WTC11 (cell line): ENCODE measurements around the gene TAF1D. TPM values are rescaled to one million over a fixed set of nuclear protein-coding genes. Genes with fewer than 3 reads are reported as not detected.

Experiments used
- ATAC-seq: fragments of 200-7000 bp; cut with Tn5 transposase; 2 replicates; pipeline ENCODE4 v1.10.0; 2021; ENCODE audit warnings: mild to moderate bottlenecking, moderate library complexity
- CTCF ChIA-PET: fragments of 300-600 bp; sonication (Branson Sonifier 250); formaldehyde crosslinking; loops from one replicate; lab custom pipeline; 2021; ENCODE audit warnings: antibody characterized with exemption; lab: Charles Lee
- POLR2A ChIA-PET: fragments of 350-600 bp; sonication (Branson Sonifier 250); formaldehyde crosslinking; loops from one replicate; lab custom pipeline; 2021; ENCODE audit warnings: antibody characterized with exemption; lab: Charles Lee
- DNase-seq: peaks from one replicate; pipeline ENCODE4 v3.0.0; 2021; ENCODE audit warnings: low spot score
- H3K27ac Mint-ChIP-seq: 2 replicates; pipeline ENCODE4 v1.8.0; 2021; ENCODE audit warnings: mixed read lengths
- H3K27me3 Mint-ChIP-seq: 2 replicates; pipeline ENCODE4 v1.8.0; 2021; ENCODE audit warnings: low read depth, mild to moderate bottlenecking, moderate library complexity, mixed read lengths
- H3K36me3 Mint-ChIP-seq: 2 replicates; pipeline ENCODE4 v1.8.0; 2021; ENCODE audit warnings: mixed read lengths
- H3K4me1 Mint-ChIP-seq: 2 replicates; pipeline ENCODE4 v1.8.0; 2022; ENCODE audit warnings: mixed read lengths
- H3K4me3 Mint-ChIP-seq: 2 replicates; pipeline ENCODE4 v1.8.0; 2021; ENCODE audit warnings: mild to moderate bottlenecking, moderate library complexity, mixed read lengths
- H3K9me3 Mint-ChIP-seq: 2 replicates; pipeline ENCODE4 v1.8.0; 2021; ENCODE audit warnings: mixed read lengths
- ATF2 ChIP-seq: sonication (generic); formaldehyde crosslinking; IDR thresholded peaks from 2 replicates; pipeline ENCODE4 v1.8.1; 2022; ENCODE audit warnings: low read depth, missing genetic modification reagents, borderline replicate concordance
- CREB1 ChIP-seq: sonication (generic); formaldehyde crosslinking; IDR thresholded peaks from 2 replicates; pipeline ENCODE4 v1.8.0; 2023; ENCODE audit warnings: mild to moderate bottlenecking, missing genetic modification reagents
- CREM ChIP-seq: sonication (generic); formaldehyde crosslinking; IDR thresholded peaks from 2 replicates; pipeline ENCODE4 v1.8.1; 2022; ENCODE audit warnings: mild to moderate bottlenecking, missing genetic modification reagents, moderate library complexity
- CTCF ChIP-seq: fragments of 200-600 bp; IDR thresholded peaks from 2 replicates; pipeline ENCODE4 v1.8.0; 2022; ENCODE audit warnings: antibody characterized with exemption
- E2F1 ChIP-seq: sonication (generic); formaldehyde crosslinking; IDR thresholded peaks from 2 replicates; pipeline ENCODE4 v1.8.0; 2022; ENCODE audit warnings: mild to moderate bottlenecking, missing genetic modification reagents
- ERG ChIP-seq: fragments of 250-450 bp; sonication (Bioruptor Pico); IDR thresholded peaks from 2 replicates; pipeline ENCODE4 v1.8.0; 2021; ENCODE audit warnings: mild to moderate bottlenecking
- FOXJ3 ChIP-seq: sonication (generic); formaldehyde crosslinking; IDR thresholded peaks from 2 replicates; pipeline ENCODE4 v1.9.0; 2021; ENCODE audit warnings: missing genetic modification reagents, mild to moderate bottlenecking, borderline replicate concordance
- FOXP1 ChIP-seq: sonication (generic); formaldehyde crosslinking; IDR thresholded peaks from 2 replicates; pipeline ENCODE4 v1.8.0; 2022; ENCODE audit warnings: missing genetic modification reagents, mild to moderate bottlenecking, moderate library complexity, borderline replicate concordance
- HMGXB4 ChIP-seq: sonication (generic); formaldehyde crosslinking; IDR thresholded peaks from 2 replicates; pipeline ENCODE4 v1.8.1; 2023; ENCODE audit warnings: mild to moderate bottlenecking, moderate library complexity, missing genetic modification reagents
- JAZF1 ChIP-seq: fragments of 250-450 bp; sonication (Bioruptor Pico); IDR thresholded peaks from 2 replicates; pipeline ENCODE4 v1.9.0; 2021; ENCODE audit warnings: moderate library complexity, mild to moderate bottlenecking, inconsistent platforms
- NFE2L1 ChIP-seq: sonication (generic); formaldehyde crosslinking; IDR thresholded peaks from 2 replicates; pipeline ENCODE4 v1.8.1; 2023; ENCODE audit warnings: missing genetic modification reagents
- PREB ChIP-seq: sonication (generic); formaldehyde crosslinking; IDR thresholded peaks from 2 replicates; pipeline ENCODE4 v1.8.1; 2022; ENCODE audit warnings: mild to moderate bottlenecking, missing genetic modification reagents, moderate library complexity, borderline replicate concordance
- SMAD3 ChIP-seq: sonication (generic); formaldehyde crosslinking; IDR thresholded peaks from 2 replicates; pipeline ENCODE4 v1.8.0; 2022; ENCODE audit warnings: missing genetic modification reagents, mild to moderate bottlenecking, borderline replicate concordance
- SOX15 ChIP-seq: fragments of 250-450 bp; sonication (Bioruptor Pico); IDR thresholded peaks from 2 replicates; pipeline ENCODE4 v1.9.0; 2021; ENCODE audit warnings: mild to moderate bottlenecking
- TP53 ChIP-seq: sonication (generic); formaldehyde crosslinking; IDR thresholded peaks from 2 replicates; pipeline ENCODE4 v1.8.1; 2023; ENCODE audit warnings: mild to moderate bottlenecking, missing genetic modification reagents
- ZNF425 ChIP-seq: fragments of 250-450 bp; sonication (Bioruptor Pico); conservative IDR thresholded peaks from 2 replicates; pipeline ENCODE4 v1.9.0; 2021; ENCODE audit warnings: mild to moderate bottlenecking
- ZNF671 ChIP-seq: fragments of 250-450 bp; sonication (Bioruptor Pico); IDR thresholded peaks from 2 replicates; pipeline ENCODE4 v1.8.0; 2021; ENCODE audit warnings: mild to moderate bottlenecking
- total RNA-seq: library from RNA; stranded (reverse); gene quantifications from 3 replicates; pipeline ENCODE4 v1.2.3, GENCODE V29; 2021

Gene TAF1D
- total RNA-seq, 1 experiment from 2014 or later: 223 TPM

- Mint-ChIP-seq H3K4me3 (no peak overlapping the region), H3K27ac (no peak overlapping the region), H3K4me1 (peaks cover 9% of the 10 kb centered on the region), H3K36me3 (peaks cover 53% of the 10 kb centered on the region), H3K27me3 (no peaks in the 10 kb centered on the region), H3K9me3 (no peaks in the 10 kb centered on the region)
- TF ChIP-seq ZNF425 (CRISPR knock-in tag): no peak
- TF ChIP-seq ERG (CRISPR knock-in tag): no peak
- no peak for TF ChIP-seq CTCF
- CTCF ChIA-PET: no interaction called here
- POLR2A ChIA-PET: interaction anchor here (0.7 to 0.8 kb wide), 2 partner anchors 22 to 30 kb away, joined by 3 to 6 read pairs; partner anchors contain the start of gene C11orf54
- ATAC-seq: no peak
- no peak for DNase-seq
Measured at GRCh38 chr11:93719310-93719709, 22.0 kb downstream of the TAF1D start.

- no peaks in the 10 kb centered on the region for H3K9me3 Mint-ChIP-seq
- peaks cover 52% of the 10 kb centered on the region for H3K36me3 Mint-ChIP-seq
- peaks cover 9% of the 10 kb centered on the region for H3K4me1 Mint-ChIP-seq
- H3K4me3 Mint-ChIP-seq: no peak overlapping the region
- ATAC-seq (no peak), DNase-seq (no peak)
- H3K27ac Mint-ChIP-seq: peak overlapping the region; percentile 15; the same call in 1 of the 2 replicates
- ChIA-PET POLR2A (no interaction called here), CTCF (no interaction called here)
- no peaks in the 10 kb centered on the region for H3K27me3 Mint-ChIP-seq
- TF ChIP-seq ZNF425 (CRISPR knock-in tag) (no peak), CREM (no peak), SMAD3 (CRISPR knock-in tag) (no peak), SOX15 (CRISPR knock-in tag) (no peak)
Measured at GRCh38 chr11:93718057-93718563, 23.2 kb downstream of the TAF1D start.

GRCh38 chr11:93717501-93717900 is 23.8 kb downstream of the TAF1D start:
- POLR2A ChIA-PET: no interaction called here
- H3K36me3 Mint-ChIP-seq: peaks cover 51% of the 10 kb centered on the region
- no peak for TF ChIP-seq ATF2 (CRISPR knock-in tag)
- no peak for TF ChIP-seq FOXJ3 (CRISPR knock-in tag)
- TF ChIP-seq ZNF671 (CRISPR knock-in tag): no peak
- no peak for TF ChIP-seq E2F1 (CRISPR knock-in tag)
- no peak for TF ChIP-seq JAZF1 (CRISPR knock-in tag)
- no peak for TF ChIP-seq TP53 (CRISPR knock-in tag)
- no peak for TF ChIP-seq FOXP1 (CRISPR knock-in tag)
- no peak for TF ChIP-seq CREB1 (CRISPR knock-in tag)
- TF ChIP-seq PREB: no peak
- no peak for TF ChIP-seq NFE2L1
- no peak for TF ChIP-seq HMGXB4 (CRISPR knock-in tag)

More at GRCh38 chr11:93717501-93717900, 23.8 kb downstream of the TAF1D start:
- ATAC-seq: no peak
- no peak overlapping the region for H3K27ac Mint-ChIP-seq
- H3K27me3 Mint-ChIP-seq: no peaks in the 10 kb centered on the region
- H3K4me1 Mint-ChIP-seq: peaks cover 9% of the 10 kb centered on the region
- no peak for DNase-seq
- no peak overlapping the region for H3K4me3 Mint-ChIP-seq
- CTCF ChIA-PET: no interaction called here
- H3K9me3 Mint-ChIP-seq: no peaks in the 10 kb centered on the region
